GM23338 (cell line): Measurements from ENCODE around the gene CALM1. TPM values are rescaled to one million over a fixed set of nuclear protein-coding genes. Genes with fewer than 3 reads are reported as not detected.

ENCODE experiments used
- ATAC-seq: fragments of 200-7000 bp; cut with Tn5 transposase; 3 replicates; pipeline ENCODE4 v1.9.1; 2020
- DNase-seq: peaks from one replicate; pipeline ENCODE4 v3.0.0-alpha.2; 2015; ENCODE audit warnings: low spot score
- H2AFZ ChIP-seq: fragments of 200-600 bp; sonication (generic); 2 replicates; pipeline ENCODE4 v1.8.0; 2016; ENCODE audit warnings: antibody characterized with exemption, mild to moderate bottlenecking, moderate library complexity
- H3F3A ChIP-seq: fragments of 200-600 bp; sonication (generic); replicated peaks from 2 replicates; pipeline ENCODE4 v1.8.0; 2017; ENCODE audit warnings: antibody characterized with exemption, mixed run types, low read depth
- H3K27ac ChIP-seq: fragments of 200-600 bp; sonication (generic); 2 replicates; pipeline ENCODE4 v1.6.1; 2016; ENCODE audit warnings: low read depth
- H3K27me3 ChIP-seq: fragments of 200-600 bp; sonication (generic); 2 replicates; pipeline ENCODE4 v1.8.0; 2016; ENCODE audit warnings: mild to moderate bottlenecking, mixed run types, moderate library complexity; ENCODE audit not compliant: insufficient read depth
- H3K36me3 ChIP-seq: fragments of 200-600 bp; sonication (generic); 2 replicates; pipeline ENCODE4 v1.8.0; 2016; ENCODE audit warnings: mild to moderate bottlenecking; ENCODE audit not compliant: insufficient read depth
- H3K4me1 ChIP-seq: fragments of 200-600 bp; sonication (generic); 2 replicates; pipeline ENCODE4 v1.8.0; 2016; ENCODE audit warnings: mild to moderate bottlenecking, moderate library complexity; ENCODE audit not compliant: insufficient read depth
- H3K4me2 ChIP-seq: fragments of 200-600 bp; sonication (generic); 2 replicates; pipeline ENCODE4 v1.7.1; 2017; ENCODE audit warnings: mixed run types
- H3K4me3 ChIP-seq: fragments of 200-600 bp; sonication (generic); 2 replicates; pipeline ENCODE4 v1.6.1; 2016; ENCODE audit warnings: mixed run types
- H3K79me2 ChIP-seq: fragments of 200-600 bp; sonication (generic); replicated peaks from 2 replicates; pipeline ENCODE4 v1.8.0; 2017; ENCODE audit warnings: mild to moderate bottlenecking; ENCODE audit not compliant: insufficient read depth
- H3K9me2 ChIP-seq: fragments of 200-600 bp; sonication (generic); 2 replicates; pipeline ENCODE4 v1.8.0; 2017; ENCODE audit not compliant: insufficient read depth
- H4K20me1 ChIP-seq: fragments of 200-600 bp; sonication (generic); replicated peaks from 2 replicates; pipeline ENCODE4 v1.8.0; 2017; ENCODE audit warnings: mild to moderate bottlenecking; ENCODE audit not compliant: insufficient read depth
- H3K27ac Mint-ChIP-seq: 2 replicates; pipeline ENCODE4 v1.8.0; 2020; ENCODE audit warnings: inconsistent platforms, mild to moderate bottlenecking, moderate library complexity, mixed read lengths
- H3K27me3 Mint-ChIP-seq: 3 replicates; pipeline ENCODE4 v1.8.0; 2022; ENCODE audit warnings: low read depth, mild to moderate bottlenecking, moderate library complexity, mixed read lengths, inconsistent platforms; ENCODE audit not compliant: insufficient read depth, poor library complexity
- H3K36me3 Mint-ChIP-seq: 3 replicates; pipeline ENCODE4 v1.8.0; 2021; ENCODE audit warnings: low read depth, mild to moderate bottlenecking, inconsistent platforms, moderate library complexity, mixed read lengths
- H3K4me1 Mint-ChIP-seq: 3 replicates; pipeline ENCODE4 v1.8.0; 2020; ENCODE audit warnings: mild to moderate bottlenecking, inconsistent platforms, mixed read lengths
- H3K4me3 Mint-ChIP-seq: 3 replicates; pipeline ENCODE4 v1.8.0; 2021; ENCODE audit warnings: moderate library complexity, mild to moderate bottlenecking, inconsistent platforms, mixed read lengths
- H3K9me3 Mint-ChIP-seq: 3 replicates; pipeline ENCODE4 v1.8.0; 2020; ENCODE audit warnings: moderate library complexity, mild to moderate bottlenecking, inconsistent platforms, mixed read lengths
- CREB1 ChIP-seq: fragments of 250-450 bp; sonication (Bioruptor Pico); IDR thresholded peaks from 2 replicates; pipeline ENCODE4 v1.5.0; 2020; ENCODE audit warnings: low read depth, mild to moderate bottlenecking, moderate library complexity
- EZH2 ChIP-seq: fragments of 200-600 bp; sonication (generic); IDR thresholded peaks from one replicate; pipeline ENCODE4 v1.8.0; 2017; ENCODE audit warnings: antibody characterized with exemption, mild to moderate bottlenecking, low read depth; ENCODE audit not compliant: unreplicated experiment
- EZH2phosphoT487 ChIP-seq: fragments of 200-600 bp; sonication (generic); IDR thresholded peaks from one replicate; pipeline ENCODE4 v1.8.1; 2018; ENCODE audit warnings: antibody characterized with exemption; ENCODE audit not compliant: unreplicated experiment
- JUNB ChIP-seq: IDR thresholded peaks from one replicate; pipeline ENCODE4 v1.6.1; 2016; ENCODE audit warnings: antibody characterized with exemption; ENCODE audit not compliant: unreplicated experiment
- NANOG ChIP-seq: IDR thresholded peaks from 2 replicates; pipeline ENCODE4 v1.6.1; 2016; ENCODE audit warnings: antibody characterized with exemption, borderline replicate concordance
- POLR2AphosphoS5 ChIP-seq: IDR thresholded peaks from 2 replicates; pipeline ENCODE4 v1.6.1; 2016; ENCODE audit warnings: antibody characterized with exemption, low read depth
- REST ChIP-seq: IDR thresholded peaks from one replicate; pipeline ENCODE4 v1.6.1; 2018; ENCODE audit warnings: antibody characterized with exemption; ENCODE audit not compliant: unreplicated experiment
- STAT1 ChIP-seq: IDR thresholded peaks from one replicate; pipeline ENCODE4 v1.6.1; 2016; ENCODE audit warnings: antibody characterized with exemption; ENCODE audit not compliant: unreplicated experiment
- ZNF114 ChIP-seq: fragments of 250-450 bp; sonication (Bioruptor Pico); IDR thresholded peaks from 2 replicates; pipeline ENCODE4 v1.5.0; 2020; ENCODE audit warnings: mild to moderate bottlenecking, moderate library complexity
- ZNF331 ChIP-seq: fragments of 250-450 bp; sonication (Bioruptor Pico); IDR thresholded peaks from 2 replicates; pipeline ENCODE4 v1.5.0; 2020; ENCODE audit warnings: low read depth, mild to moderate bottlenecking, moderate library complexity
- polyA plus RNA-seq: library from polyadenylated mRNA; unstranded; fragments of >200 nt; fragmentation: Nextera tagmentation; extraction: Ambion mirVana; gene quantifications from 2 replicates; pipeline ENCODE4 v1.2.1, GENCODE V29; 2016
- total RNA-seq: library from RNA; depleted of rRNA; stranded (reverse); fragments of >200 nt; shearing (Covaris generic); gene quantifications from 2 replicates; pipeline ENCODE4 v1.2.3, GENCODE V29; 2014
- TF ChIP-seq, protein P1 (sequence below): IDR thresholded peaks from 2 replicates; pipeline ENCODE4 v1.6.1; 2016; ENCODE audit warnings: antibody characterized with exemption
- TF ChIP-seq, protein P2 (sequence below): fragments of 250-450 bp; sonication (Bioruptor Pico); IDR thresholded peaks from 2 replicates; pipeline ENCODE4 v1.5.0; 2020; ENCODE audit warnings: mild to moderate bottlenecking, moderate library complexity
- TF ChIP-seq, protein P3 (sequence below), 2 experiments: fragments of 200-600 bp in 1 of 2; sonication (generic) in 1 of 2; conservative IDR thresholded peaks; 2 replicates each; pipeline versions ENCODE4 v1.5.1 to v1.6.1; 2016 to 2017; ENCODE audit warnings: antibody characterized with exemption in 2 of 2, low read depth in 2 of 2, mild to moderate bottlenecking in 2 of 2, moderate library complexity in 1 of 2

CALM1 gene
- total and polyA plus RNA-seq, 2 experiments from 2014 or later: 308 to 2,024 TPM

- Mint-ChIP-seq H3K36me3 (no peaks in the 10 kb centered on the region), H3K4me1 (no peaks in the 10 kb centered on the region), H3K4me3 (no peak overlapping the region), H3K27ac (no peak overlapping the region), H3K27me3 (no peaks in the 10 kb centered on the region), H3K9me3 (peaks cover 3% of the 10 kb centered on the region; the same call in 2 of the 3 replicates)
- Histone ChIP-seq H4K20me1 (no peaks in the 10 kb centered on the region), H3F3A (no peaks in the 10 kb centered on the region), H3K9me2 (no peaks in the 10 kb centered on the region), H2AFZ (peak overlapping the region; percentile 9; the same call in 1 of the 2 replicates), H3K27me3 (no peaks in the 10 kb centered on the region), H3K79me2 (no peaks in the 10 kb centered on the region), H3K27ac (no peak overlapping the region), H3K36me3 (no peaks in the 10 kb centered on the region), H3K4me2 (no peak overlapping the region), H3K4me1 (no peaks in the 10 kb centered on the region), H3K4me3 (no peak overlapping the region)
- ATAC-seq (no peak), DNase-seq (no peak)
- no peak for TF ChIP-seq JUNB
- no peak for TF ChIP-seq POLR2AphosphoS5
- no peak for TF ChIP-seq ZNF114 (CRISPR knock-in tag)
- no peak for TF ChIP-seq STAT1
- TF ChIP-seq REST: no peak
- TF ChIP-seq, protein P1, sequence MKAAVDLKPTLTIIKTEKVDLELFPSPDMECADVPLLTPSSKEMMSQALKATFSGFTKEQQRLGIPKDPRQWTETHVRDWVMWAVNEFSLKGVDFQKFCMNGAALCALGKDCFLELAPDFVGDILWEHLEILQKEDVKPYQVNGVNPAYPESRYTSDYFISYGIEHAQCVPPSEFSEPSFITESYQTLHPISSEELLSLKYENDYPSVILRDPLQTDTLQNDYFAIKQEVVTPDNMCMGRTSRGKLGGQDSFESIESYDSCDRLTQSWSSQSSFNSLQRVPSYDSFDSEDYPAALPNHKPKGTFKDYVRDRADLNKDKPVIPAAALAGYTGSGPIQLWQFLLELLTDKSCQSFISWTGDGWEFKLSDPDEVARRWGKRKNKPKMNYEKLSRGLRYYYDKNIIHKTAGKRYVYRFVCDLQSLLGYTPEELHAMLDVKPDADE: no peak
- no peak for TF ChIP-seq ZNF331
- TF ChIP-seq EZH2: no peak
- no peak for TF ChIP-seq EZH2phosphoT487
- TF ChIP-seq, protein P2, sequence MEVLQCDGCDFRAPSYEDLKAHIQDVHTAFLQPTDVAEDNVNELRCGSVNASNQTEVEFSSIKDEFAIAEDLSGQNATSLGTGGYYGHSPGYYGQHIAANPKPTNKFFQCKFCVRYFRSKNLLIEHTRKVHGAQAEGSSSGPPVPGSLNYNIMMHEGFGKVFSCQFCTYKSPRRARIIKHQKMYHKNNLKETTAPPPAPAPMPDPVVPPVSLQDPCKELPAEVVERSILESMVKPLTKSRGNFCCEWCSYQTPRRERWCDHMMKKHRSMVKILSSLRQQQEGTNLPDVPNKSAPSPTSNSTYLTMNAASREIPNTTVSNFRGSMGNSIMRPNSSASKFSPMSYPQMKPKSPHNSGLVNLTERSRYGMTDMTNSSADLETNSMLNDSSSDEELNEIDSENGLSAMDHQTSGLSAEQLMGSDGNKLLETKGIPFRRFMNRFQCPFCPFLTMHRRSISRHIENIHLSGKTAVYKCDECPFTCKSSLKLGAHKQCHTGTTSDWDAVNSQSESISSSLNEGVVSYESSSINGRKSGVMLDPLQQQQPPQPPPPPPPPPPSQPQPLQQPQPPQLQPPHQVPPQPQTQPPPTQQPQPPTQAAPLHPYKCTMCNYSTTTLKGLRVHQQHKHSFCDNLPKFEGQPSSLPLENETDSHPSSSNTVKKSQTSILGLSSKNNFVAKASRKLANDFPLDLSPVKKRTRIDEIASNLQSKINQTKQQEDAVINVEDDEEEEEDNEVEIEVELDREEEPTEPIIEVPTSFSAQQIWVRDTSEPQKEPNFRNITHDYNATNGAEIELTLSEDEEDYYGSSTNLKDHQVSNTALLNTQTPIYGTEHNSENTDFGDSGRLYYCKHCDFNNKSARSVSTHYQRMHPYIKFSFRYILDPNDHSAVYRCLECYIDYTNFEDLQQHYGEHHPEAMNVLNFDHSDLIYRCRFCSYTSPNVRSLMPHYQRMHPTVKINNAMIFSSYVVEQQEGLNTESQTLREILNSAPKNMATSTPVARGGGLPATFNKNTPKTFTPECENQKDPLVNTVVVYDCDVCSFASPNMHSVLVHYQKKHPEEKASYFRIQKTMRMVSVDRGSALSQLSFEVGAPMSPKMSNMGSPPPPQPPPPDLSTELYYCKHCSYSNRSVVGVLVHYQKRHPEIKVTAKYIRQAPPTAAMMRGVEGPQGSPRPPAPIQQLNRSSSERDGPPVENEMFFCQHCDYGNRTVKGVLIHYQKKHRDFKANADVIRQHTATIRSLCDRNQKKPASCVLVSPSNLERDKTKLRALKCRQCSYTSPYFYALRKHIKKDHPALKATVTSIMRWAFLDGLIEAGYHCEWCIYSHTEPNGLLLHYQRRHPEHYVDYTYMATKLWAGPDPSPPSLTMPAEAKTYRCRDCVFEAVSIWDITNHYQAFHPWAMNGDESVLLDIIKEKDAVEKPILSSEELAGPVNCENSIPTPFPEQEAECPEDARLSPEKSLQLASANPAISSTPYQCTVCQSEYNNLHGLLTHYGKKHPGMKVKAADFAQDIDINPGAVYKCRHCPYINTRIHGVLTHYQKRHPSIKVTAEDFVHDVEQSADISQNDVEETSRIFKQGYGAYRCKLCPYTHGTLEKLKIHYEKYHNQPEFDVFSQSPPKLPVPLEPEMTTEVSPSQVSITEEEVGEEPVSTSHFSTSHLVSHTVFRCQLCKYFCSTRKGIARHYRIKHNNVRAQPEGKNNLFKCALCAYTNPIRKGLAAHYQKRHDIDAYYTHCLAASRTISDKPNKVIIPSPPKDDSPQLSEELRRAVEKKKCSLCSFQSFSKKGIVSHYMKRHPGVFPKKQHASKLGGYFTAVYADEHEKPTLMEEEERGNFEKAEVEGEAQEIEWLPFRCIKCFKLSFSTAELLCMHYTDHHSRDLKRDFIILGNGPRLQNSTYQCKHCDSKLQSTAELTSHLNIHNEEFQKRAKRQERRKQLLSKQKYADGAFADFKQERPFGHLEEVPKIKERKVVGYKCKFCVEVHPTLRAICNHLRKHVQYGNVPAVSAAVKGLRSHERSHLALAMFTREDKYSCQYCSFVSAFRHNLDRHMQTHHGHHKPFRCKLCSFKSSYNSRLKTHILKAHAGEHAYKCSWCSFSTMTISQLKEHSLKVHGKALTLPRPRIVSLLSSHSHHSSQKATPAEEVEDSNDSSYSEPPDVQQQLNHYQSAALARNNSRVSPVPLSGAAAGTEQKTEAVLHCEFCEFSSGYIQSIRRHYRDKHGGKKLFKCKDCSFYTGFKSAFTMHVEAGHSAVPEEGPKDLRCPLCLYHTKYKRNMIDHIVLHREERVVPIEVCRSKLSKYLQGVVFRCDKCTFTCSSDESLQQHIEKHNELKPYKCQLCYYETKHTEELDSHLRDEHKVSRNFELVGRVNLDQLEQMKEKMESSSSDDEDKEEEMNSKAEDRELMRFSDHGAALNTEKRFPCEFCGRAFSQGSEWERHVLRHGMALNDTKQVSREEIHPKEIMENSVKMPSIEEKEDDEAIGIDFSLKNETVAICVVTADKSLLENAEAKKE (CRISPR knock-in tag): no peak
- TF ChIP-seq, protein P3, sequence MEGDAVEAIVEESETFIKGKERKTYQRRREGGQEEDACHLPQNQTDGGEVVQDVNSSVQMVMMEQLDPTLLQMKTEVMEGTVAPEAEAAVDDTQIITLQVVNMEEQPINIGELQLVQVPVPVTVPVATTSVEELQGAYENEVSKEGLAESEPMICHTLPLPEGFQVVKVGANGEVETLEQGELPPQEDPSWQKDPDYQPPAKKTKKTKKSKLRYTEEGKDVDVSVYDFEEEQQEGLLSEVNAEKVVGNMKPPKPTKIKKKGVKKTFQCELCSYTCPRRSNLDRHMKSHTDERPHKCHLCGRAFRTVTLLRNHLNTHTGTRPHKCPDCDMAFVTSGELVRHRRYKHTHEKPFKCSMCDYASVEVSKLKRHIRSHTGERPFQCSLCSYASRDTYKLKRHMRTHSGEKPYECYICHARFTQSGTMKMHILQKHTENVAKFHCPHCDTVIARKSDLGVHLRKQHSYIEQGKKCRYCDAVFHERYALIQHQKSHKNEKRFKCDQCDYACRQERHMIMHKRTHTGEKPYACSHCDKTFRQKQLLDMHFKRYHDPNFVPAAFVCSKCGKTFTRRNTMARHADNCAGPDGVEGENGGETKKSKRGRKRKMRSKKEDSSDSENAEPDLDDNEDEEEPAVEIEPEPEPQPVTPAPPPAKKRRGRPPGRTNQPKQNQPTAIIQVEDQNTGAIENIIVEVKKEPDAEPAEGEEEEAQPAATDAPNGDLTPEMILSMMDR (conservative IDR thresholded peaks at IDR 0.05; ENCODE audit: low read depth in 2 of 2): no peak
- TF ChIP-seq CREB1 (CRISPR knock-in tag): no peak
- TF ChIP-seq NANOG: no peak
These were observed 19.9 kb downstream of the CALM1 start for GRCh38 chr14:90416720-90417119.
